ENCODE measurements around the gene BMPER.

Gene BMPER

DNA sequence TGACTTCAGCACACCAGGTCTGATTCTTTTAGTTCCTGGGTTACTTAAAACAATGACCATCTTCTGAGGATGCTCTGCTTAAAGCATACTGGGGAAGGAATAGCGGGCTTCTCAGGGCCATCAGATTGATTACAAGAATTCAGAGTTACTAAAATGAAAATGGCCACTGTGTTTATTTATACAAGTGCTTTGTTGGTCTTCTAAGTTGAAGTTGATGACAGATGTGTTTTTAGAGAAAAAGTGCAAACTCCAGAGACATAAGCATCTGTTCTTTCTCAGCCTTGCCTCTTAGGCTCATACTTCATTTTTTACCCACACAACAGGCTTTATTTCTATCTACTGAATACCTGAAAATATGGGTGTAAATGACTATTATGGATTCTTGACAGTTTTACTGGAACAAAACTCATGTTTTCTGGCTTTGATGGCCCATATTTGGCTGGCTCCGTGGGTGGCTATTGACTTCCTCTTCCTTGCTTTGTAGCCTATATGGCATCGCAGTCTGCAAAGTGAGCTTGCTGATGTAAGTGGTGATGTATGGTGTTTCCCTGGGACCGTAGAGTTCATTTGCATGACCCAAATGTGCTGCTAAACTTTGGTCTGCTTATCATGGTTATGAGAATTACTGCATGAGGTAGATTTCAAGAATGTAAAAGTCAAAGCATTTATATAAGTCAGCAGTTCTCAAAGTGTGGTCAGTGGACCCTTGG is 121.3 kb downstream of the BMPER start:
- no peak for DNase-seq (ENCODE audit: low read depth)

GRCh38 chr7:34031156-34031555 is 125.8 kb downstream of the BMPER start:
- DNase-seq (ENCODE audit: low read depth), result no peak

- DNase-seq (ENCODE audit: low read depth), result no peak
These were observed 129.4 kb downstream of the BMPER start for GRCh38 chr7:34034728-34035127.

- DNase-seq (ENCODE audit: low read depth), result no peak
These were observed 130.9 kb downstream of the BMPER start for GRCh38 chr7:34036051-34036920.

DNA sequence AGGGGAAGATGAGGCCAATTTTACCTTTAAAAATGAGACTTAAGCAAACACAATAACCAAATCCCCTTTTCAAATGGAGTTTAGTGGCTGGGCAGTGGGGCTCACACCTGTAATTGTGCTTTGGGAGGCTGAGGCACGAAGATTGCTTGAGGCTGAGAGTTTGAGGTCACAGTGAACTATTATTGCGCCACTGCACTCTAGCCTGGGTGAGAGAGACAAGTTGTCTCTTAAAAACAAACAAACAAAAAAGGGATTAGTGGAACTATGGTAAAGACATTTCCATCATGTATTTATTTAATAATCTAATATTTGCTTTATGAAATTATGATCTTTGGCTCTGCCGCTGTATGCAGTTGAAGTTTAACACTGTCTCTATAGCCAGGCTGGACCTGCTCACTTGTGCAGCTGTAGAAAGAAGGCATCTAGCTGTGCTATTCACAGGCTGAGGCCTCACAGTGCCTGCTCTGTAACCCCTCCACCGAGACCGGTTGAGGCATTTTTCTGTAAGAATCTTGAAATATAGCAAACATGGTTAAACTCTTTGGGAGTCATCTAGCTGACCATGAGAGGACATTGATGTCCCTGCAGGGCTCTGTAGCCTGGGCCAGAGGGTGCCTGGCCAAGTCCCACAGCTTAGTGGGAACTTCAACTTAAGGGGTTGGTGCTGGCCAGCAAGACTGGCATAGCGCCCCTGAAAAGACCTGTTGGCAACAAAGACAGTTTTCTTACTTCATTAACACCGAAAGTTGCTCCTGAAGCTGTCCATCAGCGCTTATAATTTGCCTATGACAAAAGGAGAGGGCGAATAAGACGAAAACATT is 131.8 kb downstream of the BMPER start:
- DNase-seq (ENCODE audit: low read depth), result no peak

GRCh38 chr7:34038816-34039470 is 133.6 kb downstream of the BMPER start:
- no peak for DNase-seq (ENCODE audit: low read depth)

GRCh38 chr7:34041707-34042106 is 136.4 kb downstream of the BMPER start:
- DNase-seq (ENCODE audit: low read depth), result no peak

GRCh38 chr7:34042406-34042805 is 137.1 kb downstream of the BMPER start:
- DNase-seq (ENCODE audit: low read depth), result no peak

GRCh38 chr7:34043461-34044305 is 138.3 kb downstream of the BMPER start:
- DNase-seq (ENCODE audit: low read depth), result no peak

DNA sequence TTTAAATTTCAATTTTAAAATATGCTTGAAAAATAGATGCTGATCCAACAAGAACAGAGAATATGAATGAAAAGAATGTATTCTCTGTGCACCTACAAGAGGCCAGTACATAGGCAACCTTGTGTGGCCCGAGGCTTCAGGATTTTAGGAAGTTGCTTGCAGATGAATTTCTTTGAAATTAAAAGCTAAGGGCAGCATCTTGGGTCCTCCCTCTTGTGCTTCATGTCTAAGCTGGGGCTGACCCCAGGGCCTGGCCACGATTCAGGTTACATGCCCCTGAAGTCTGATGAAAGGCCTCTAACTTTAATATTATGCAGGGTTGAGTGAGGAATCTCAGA is 138.9 kb downstream of the BMPER start:
- DNase-seq (ENCODE audit: low read depth), result no peak

- DNase-seq (ENCODE audit: low read depth), result no peak
These were observed 139.5 kb downstream of the BMPER start for GRCh38 chr7:34044734-34045353.

GRCh38 chr7:34048445-34048844 is 143.1 kb downstream of the BMPER start:
- no peak for DNase-seq (ENCODE audit: low read depth)

GRCh38 chr7:34054075-34054474 is 148.7 kb downstream of the BMPER start:
- no peak for DNase-seq (ENCODE audit: low read depth)

DNA sequence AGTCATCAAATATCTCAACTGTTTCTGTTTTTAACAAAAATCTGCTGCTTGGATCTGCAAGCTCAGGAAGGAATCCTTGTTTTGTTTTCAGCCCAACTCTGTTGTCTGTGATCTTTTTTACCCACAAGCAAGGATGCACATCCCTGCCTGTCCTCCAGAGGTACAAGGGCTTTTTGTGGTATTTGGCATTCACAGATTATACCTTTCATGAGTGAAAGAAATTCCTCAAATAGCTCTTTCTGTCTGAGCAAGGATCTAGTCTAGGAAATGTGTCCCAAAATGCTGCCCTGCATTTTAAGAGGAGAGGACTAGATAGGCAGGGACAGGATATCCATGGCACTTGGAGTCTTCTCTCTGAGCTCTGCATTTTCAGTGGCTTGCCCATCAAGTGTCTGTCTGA is 151.8 kb downstream of the BMPER start:
- no peak for DNase-seq (ENCODE audit: low read depth)

- no peak for DNase-seq (ENCODE audit: low read depth)
These were observed 152.6 kb downstream of the BMPER start for GRCh38 chr7:34057956-34058355.

DNA sequence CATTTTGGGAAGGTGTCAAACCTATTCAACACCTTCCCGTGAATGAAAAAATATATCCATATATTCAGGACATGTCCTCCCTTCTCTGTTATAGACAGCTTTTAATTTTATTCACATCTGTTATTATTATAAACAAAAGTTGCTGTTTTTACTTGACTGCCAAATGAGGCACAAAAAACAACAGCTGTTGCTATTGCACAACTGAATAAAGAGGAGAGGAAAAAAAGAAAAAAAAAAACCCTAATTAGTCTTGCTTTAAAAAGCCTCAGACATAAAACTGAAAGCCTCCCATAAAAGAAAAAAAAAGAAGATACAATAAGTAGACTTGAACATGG is 153.4 kb downstream of the BMPER start:
- no peak for DNase-seq (ENCODE audit: low read depth)

- DNase-seq (ENCODE audit: low read depth), result no peak
These were observed 153.9 kb downstream of the BMPER start for GRCh38 chr7:34059136-34059828.

DNA sequence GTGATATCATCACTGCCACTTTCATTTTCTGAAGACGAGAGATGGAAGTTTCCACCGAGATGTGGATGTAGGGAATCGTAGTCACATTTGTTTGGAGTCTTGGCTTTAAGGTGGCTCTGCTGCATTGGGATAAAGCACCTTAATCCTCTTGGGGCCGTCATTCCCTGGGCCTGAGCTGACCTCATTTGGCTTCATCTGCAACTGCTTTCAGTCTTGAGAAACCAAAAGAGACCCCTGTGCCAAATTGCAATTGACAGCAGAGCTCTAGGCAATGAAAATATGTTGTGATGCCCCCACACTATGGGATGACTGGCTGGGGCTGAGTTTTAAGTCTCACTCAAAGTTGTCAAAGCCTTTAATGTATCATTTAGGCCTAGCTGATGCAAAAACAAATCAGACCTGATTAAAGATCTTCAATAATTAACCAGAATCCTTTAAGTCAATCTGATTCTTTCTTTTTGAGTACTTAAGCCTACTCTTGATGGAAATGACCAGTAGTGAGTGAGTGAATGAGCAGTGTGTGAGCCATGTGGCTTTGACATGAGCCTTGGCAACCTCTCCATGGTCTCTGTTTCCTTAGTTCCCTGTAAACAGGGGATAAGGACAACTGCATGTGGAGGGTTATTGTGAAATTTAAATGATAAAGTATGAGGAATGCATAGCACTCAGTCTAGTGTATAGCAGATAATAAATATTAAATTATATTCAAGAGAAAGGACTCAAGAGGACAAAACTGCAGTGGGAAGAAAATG is 155.0 kb downstream of the BMPER start:
- DNase-seq (ENCODE audit: low read depth), result no peak

- no peak for DNase-seq (ENCODE audit: low read depth)
These were observed 155.8 kb downstream of the BMPER start for GRCh38 chr7:34061149-34061548.

DNA sequence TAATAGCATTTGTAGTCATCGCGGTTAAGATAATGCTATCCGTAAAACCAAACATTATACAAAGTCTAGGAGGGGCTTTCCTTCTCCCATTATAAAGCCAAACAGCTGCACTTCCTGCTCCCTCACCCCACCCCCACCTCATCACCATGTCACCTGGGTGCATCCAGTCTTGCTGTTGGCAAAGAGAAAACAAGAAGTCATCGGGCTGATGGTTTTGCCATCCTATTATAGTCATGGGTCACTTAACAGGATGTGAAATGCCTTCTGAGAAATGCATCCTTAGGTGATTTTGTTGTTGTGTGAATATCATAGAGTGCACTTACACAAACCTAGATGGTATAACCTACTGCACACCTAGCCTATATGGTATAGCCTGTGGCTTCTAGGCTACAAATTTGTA is 157.0 kb downstream of the BMPER start:
- DNase-seq (ENCODE audit: low read depth), result no peak
